Measurements from ENCODE around the gene S100A13. TPM values are rescaled to one million over a fixed set of nuclear protein-coding genes. Genes with fewer than 3 reads are reported as not detected.
"Not testable (repeated sequence)": the region's sequence is repeated elsewhere in the genome, so short reads cannot be mapped to it uniquely, and the experiment has no call there.

S100A13 gene
- total RNA-seq, 2 donors from 2014 or later, result 224 to 284 TPM

GRCh38 chr1:153577138-153577537 lies 50.2 kb downstream of the S100A13 start:
- no peak for DNase-seq
- Histone ChIP-seq H3K4me1 (ENCODE audit: control insufficient read depth, insufficient read depth, low read length) (peaks cover 13% of the 10 kb centered on the region), H3K36me3 (ENCODE audit: control insufficient read depth, insufficient read depth, low read length) (no peaks in the 10 kb centered on the region)

GRCh38 chr1:153575497-153575896 lies 51.8 kb downstream of the S100A13 start:
- H3K4me3 ChIP-seq (ENCODE audit: low read length); H3K4me3 Mint-ChIP-seq; H3K36me3 ChIP-seq (ENCODE audit: control insufficient read depth, insufficient read depth, low read length); DNase-seq; H3K27me3 ChIP-seq (ENCODE audit: control insufficient read depth, insufficient read depth, low read length, poor library complexity, severe bottlenecking); H3K27ac ChIP-seq (ENCODE audit: low read depth, low read length); H3K9me3 ChIP-seq (ENCODE audit: control insufficient read depth, low read length); H3K27ac Mint-ChIP-seq; H3K9ac ChIP-seq (ENCODE audit: extremely low read depth, low read length, poor library complexity, severe bottlenecking); H3K36me3 Mint-ChIP-seq (ENCODE audit: low read depth); H3K27me3 Mint-ChIP-seq (ENCODE audit: insufficient read depth); H3K4me1 ChIP-seq (ENCODE audit: control insufficient read depth, insufficient read depth, low read length): not testable (repeated sequence)
- peaks cover 29% of the 10 kb centered on the region for H3K9me3 Mint-ChIP-seq
- WGBS, 2 experiments (ENCODE audit: insufficient coverage in 1 of 2, insufficient read length in 1 of 2), result 93 to 100% methylated on average over 3 to 4 of the region's 10 CpGs
- H3K4me1 Mint-ChIP-seq, result peaks cover 28% of the 10 kb centered on the region

More at GRCh38 chr1:153577138-153577537, 50.2 kb downstream of the S100A13 start:
- no peak overlapping the region for H3K4me3 ChIP-seq (ENCODE audit: low read length)
- Mint-ChIP-seq H3K9me3 (peaks cover 30% of the 10 kb centered on the region), H3K36me3 (ENCODE audit: low read depth) (peaks cover 3% of the 10 kb centered on the region), H3K4me3 (no peak overlapping the region), H3K4me1 (peaks cover 27% of the 10 kb centered on the region), H3K27ac (peak overlapping the region; percentile 95), H3K27me3 (ENCODE audit: insufficient read depth) (no peaks in the 10 kb centered on the region)
- no peak overlapping the region for H3K27ac ChIP-seq (ENCODE audit: low read depth, low read length)
- no peak for TF ChIP-seq CTCF (conservative IDR thresholded peaks at IDR 0.05)
- no peaks in the 10 kb centered on the region for H3K27me3 ChIP-seq (ENCODE audit: control insufficient read depth, insufficient read depth, low read length, poor library complexity, severe bottlenecking)
- WGBS, 2 experiments (ENCODE audit: insufficient coverage in 1 of 2, insufficient read length in 1 of 2), result 84 to 93% methylated on average over 3 to 4 of the region's 4 CpGs
- peaks cover 8% of the 10 kb centered on the region for H3K9me3 ChIP-seq (ENCODE audit: control insufficient read depth, low read length)
- peak overlapping the region; percentile 18 for H3K9ac ChIP-seq (ENCODE audit: extremely low read depth, low read length, poor library complexity, severe bottlenecking)

- not testable (repeated sequence) for H3K4me1 ChIP-seq (ENCODE audit: control insufficient read depth, insufficient read depth, low read length); H3K27ac ChIP-seq (ENCODE audit: low read depth, low read length); H3K27ac Mint-ChIP-seq; H3K36me3 ChIP-seq (ENCODE audit: control insufficient read depth, insufficient read depth, low read length); H3K4me3 Mint-ChIP-seq; H3K27me3 ChIP-seq (ENCODE audit: control insufficient read depth, insufficient read depth, low read length, poor library complexity, severe bottlenecking); H3K4me3 ChIP-seq (ENCODE audit: low read length); H3K36me3 Mint-ChIP-seq (ENCODE audit: low read depth); H3K9me3 ChIP-seq (ENCODE audit: control insufficient read depth, low read length); H3K27me3 Mint-ChIP-seq (ENCODE audit: insufficient read depth); DNase-seq; H3K9ac ChIP-seq (ENCODE audit: extremely low read depth, low read length, poor library complexity, severe bottlenecking)
- H3K9me3 Mint-ChIP-seq, result peaks cover 29% of the 10 kb centered on the region
- H3K4me1 Mint-ChIP-seq, result peaks cover 28% of the 10 kb centered on the region
- 91 to 98% methylated on average over 7 to 35 of the region's 35 CpGs for WGBS, 2 experiments (ENCODE audit: insufficient coverage in 1 of 2, insufficient read length in 1 of 2)
Measured at GRCh38 chr1:153575081-153575491, 52.2 kb downstream of the S100A13 start.

- Mint-ChIP-seq H3K27ac (no peak overlapping the region), H3K4me3 (no peak overlapping the region), H3K27me3 (ENCODE audit: insufficient read depth) (peaks cover 7% of the 10 kb centered on the region), H3K4me1 (peaks cover 22% of the 10 kb centered on the region), H3K36me3 (ENCODE audit: low read depth) (peaks cover 3% of the 10 kb centered on the region), H3K9me3 (peaks cover 29% of the 10 kb centered on the region)
- 97 to 100% methylated on average over 2 to 3 of the region's 3 CpGs for whole genome bisulfite sequencing, 2 experiments (ENCODE audit: insufficient coverage in 1 of 2, insufficient read length in 1 of 2)
- TF ChIP-seq CTCF (conservative IDR thresholded peaks at IDR 0.05), result no peak
- Histone ChIP-seq H3K27ac (ENCODE audit: low read depth, low read length) (no peak overlapping the region), H3K4me3 (ENCODE audit: low read length) (no peak overlapping the region), H3K9me3 (ENCODE audit: control insufficient read depth, low read length) (peaks cover 8% of the 10 kb centered on the region), H3K27me3 (ENCODE audit: control insufficient read depth, insufficient read depth, low read length, poor library complexity, severe bottlenecking) (no peaks in the 10 kb centered on the region), H3K4me1 (ENCODE audit: control insufficient read depth, insufficient read depth, low read length) (peaks cover 6% of the 10 kb centered on the region), H3K36me3 (ENCODE audit: control insufficient read depth, insufficient read depth, low read length) (no peaks in the 10 kb centered on the region), H3K9ac (ENCODE audit: extremely low read depth, low read length, poor library complexity, severe bottlenecking) (no peak overlapping the region)
- DNase-seq, result no peak
Measured at GRCh38 chr1:153573351-153573750, 54.0 kb downstream of the S100A13 start.

Measured in endodermal cell (in vitro differentiated cells).